Neuronal stem cell (in vitro differentiated cells): Measurements from ENCODE around the gene MARCHF5.

ENCODE experiments used
- DNase-seq: peaks from one replicate; pipeline ENCODE4 v3.0.0-alpha.2; 2013; ENCODE audit warnings: low spot score
- H2AFZ ChIP-seq: one replicate; pipeline ENCODE4 v1.6.1; 2013; ENCODE audit warnings: mild to moderate bottlenecking, low read length, inconsistent platforms
- H2AK5ac ChIP-seq: 2 replicates; pipeline ENCODE4 v1.6.1; 2013; ENCODE audit warnings: low read depth, mild to moderate bottlenecking, inconsistent platforms, low read length, moderate library complexity, mixed read lengths
- H2BK120ac ChIP-seq: 2 replicates; pipeline ENCODE4 v1.6.1; 2013; ENCODE audit warnings: low read depth, mild to moderate bottlenecking, inconsistent platforms, low read length, moderate library complexity, mixed read lengths
- H2BK12ac ChIP-seq: one replicate; pipeline ENCODE4 v1.6.1; 2013; ENCODE audit warnings: low read length, inconsistent platforms
- H2BK15ac ChIP-seq: 2 replicates; pipeline ENCODE4 v1.6.1; 2013; ENCODE audit warnings: mild to moderate bottlenecking, low read length, inconsistent platforms, mixed read lengths
- H2BK5ac ChIP-seq: one replicate; pipeline ENCODE4 v1.6.1; 2013; ENCODE audit warnings: inconsistent platforms, mild to moderate bottlenecking, low read length, moderate library complexity
- H3K14ac ChIP-seq: one replicate; pipeline ENCODE4 v1.6.1; 2013; ENCODE audit warnings: low read length, inconsistent platforms
- H3K18ac ChIP-seq: 2 replicates; pipeline ENCODE4 v1.6.1; 2013; ENCODE audit warnings: low read length, inconsistent platforms
- H3K23ac ChIP-seq: 2 replicates; pipeline ENCODE4 v1.6.1; 2013; ENCODE audit warnings: low read depth, mild to moderate bottlenecking, mixed read lengths, low read length, inconsistent platforms; ENCODE audit not compliant: poor library complexity
- H3K27ac ChIP-seq: replicated peaks from 3 replicates; pipeline ENCODE4 v1.5.1; 2013; ENCODE audit warnings: low read length, inconsistent platforms
- H3K27me3 ChIP-seq, 3 experiments: 2 replicates each; pipeline ENCODE4 v1.6.1; 2013; ENCODE audit warnings: low read length in 3 of 3, mild to moderate bottlenecking in 2 of 3, inconsistent platforms in 1 of 3, low read depth in 1 of 3, mixed read lengths in 1 of 3, moderate library complexity in 1 of 3; ENCODE audit not compliant: control insufficient read depth in 3 of 3, insufficient read depth in 3 of 3
- H3K36me3 ChIP-seq, 2 donors: replicated peaks in 1 of 2; 2 replicates each; pipeline ENCODE4 v1.6.1; 2013; ENCODE audit warnings: low read length in 2 of 2; ENCODE audit not compliant: control insufficient read depth in 2 of 2, insufficient read depth in 2 of 2
- H3K4ac ChIP-seq: 2 replicates; pipeline ENCODE4 v1.6.1; 2013; ENCODE audit warnings: inconsistent platforms, mild to moderate bottlenecking, low read length, moderate library complexity
- H3K4me1 ChIP-seq, 2 donors: 1 replicate in 1 of 2; 2 replicates in 1 of 2; pipeline ENCODE4 v1.6.1; 2013; ENCODE audit warnings: low read length in 2 of 2, low read depth in 1 of 2; ENCODE audit not compliant: control insufficient read depth in 2 of 2, insufficient read depth in 1 of 2
- H3K4me2 ChIP-seq: one replicate; pipeline ENCODE4 v1.6.1; 2013; ENCODE audit warnings: mild to moderate bottlenecking, low read length, inconsistent platforms; ENCODE audit not compliant: insufficient read depth, poor library complexity, severe bottlenecking
- H3K4me3 ChIP-seq, 2 donors: 2 replicates each; pipeline ENCODE4 v1.5.1; 2013; ENCODE audit warnings: low read length in 2 of 2, mild to moderate bottlenecking in 2 of 2, inconsistent platforms in 1 of 2, moderate library complexity in 1 of 2
- H3K79me1 ChIP-seq: one replicate; pipeline ENCODE4 v1.6.1; 2013; ENCODE audit warnings: low read depth, mild to moderate bottlenecking, inconsistent platforms, low read length, moderate library complexity
- H3K9ac ChIP-seq: one replicate; pipeline ENCODE4 v1.6.1; 2013; ENCODE audit warnings: mild to moderate bottlenecking, low read depth, low read length, inconsistent platforms; ENCODE audit not compliant: poor library complexity
- H3K9me3 ChIP-seq, 2 donors: replicated peaks in 1 of 2; 2 replicates each; pipeline versions ENCODE3 to v1.6.1; 2013; ENCODE audit warnings: low read length in 2 of 2, mild to moderate bottlenecking in 2 of 2, inconsistent platforms in 1 of 2, low read depth in 1 of 2, mixed read lengths in 1 of 2, moderate library complexity in 1 of 2; ENCODE audit not compliant: control insufficient read depth in 2 of 2, insufficient read depth in 1 of 2
- H4K8ac ChIP-seq: one replicate; pipeline ENCODE4 v1.6.1; 2013; ENCODE audit warnings: low read depth, mild to moderate bottlenecking, inconsistent platforms, low read length, moderate library complexity
- H4K91ac ChIP-seq: one replicate; pipeline ENCODE4 v1.6.1; 2013; ENCODE audit warnings: low read length, low read depth, mild to moderate bottlenecking, inconsistent platforms; ENCODE audit not compliant: poor library complexity
- WGBS, 2 donors: extraction: QIAGEN DNeasy Blood & Tissue Kit; methylation state at CpG; one replicate each; pipeline ENCODE4 v1.1.7; 2013; ENCODE audit warnings: missing lambda C conversion rate in 2 of 2, mixed read lengths in 1 of 2; ENCODE audit not compliant: insufficient read length in 2 of 2, insufficient replicate concordance in 1 of 2; ENCODE audit errors: extremely low coverage in 2 of 2; 5-methylcytosine and 5-hydroxymethylcytosine counted together

MARCHF5 gene

DNA sequence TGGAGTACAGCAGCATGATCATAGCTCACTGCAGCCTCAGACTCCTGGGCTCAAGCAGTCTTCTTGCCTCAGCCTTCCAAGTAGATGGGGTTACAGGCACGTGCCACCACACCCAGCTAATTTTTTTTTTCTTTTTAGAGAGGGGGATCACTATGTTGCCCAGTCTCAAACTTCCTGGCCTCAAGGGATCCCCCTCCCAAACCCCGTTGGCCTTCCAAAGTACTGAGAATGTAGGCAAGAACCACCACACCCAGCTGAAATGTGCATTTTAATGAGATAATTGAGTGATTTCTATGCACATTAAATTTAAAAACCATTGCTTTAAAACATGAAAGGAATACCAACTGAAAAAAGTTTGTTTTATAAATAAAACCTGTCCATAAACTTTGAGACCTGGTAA, 25.6 kb downstream of the MARCHF5 start:
- Histone ChIP-seq H3K4me1 (no peaks in the 10 kb centered on the region), H3K79me1 (no peaks in the 10 kb centered on the region), H3K4me3 (no peak overlapping the region), H3K9me3 (peaks cover 0 to 8% of the 10 kb centered on the region in 2 donors), H4K8ac (no peak overlapping the region), H3K23ac (no peak overlapping the region), H3K4ac (no peak overlapping the region), H3K18ac (no peak overlapping the region), H3K36me3 (peaks cover 7 to 81% of the 10 kb centered on the region in 2 donors), H4K91ac (no peak overlapping the region), H3K14ac (no peak overlapping the region), H3K27me3 (no peaks in the 10 kb centered on the region), H2BK120ac (no peak overlapping the region), H2AK5ac (no peak overlapping the region), H3K27ac (no peak overlapping the region), H2AFZ (no peak overlapping the region), H3K9ac (no peak overlapping the region), H2BK12ac (no peak overlapping the region), H3K4me2 (no peak overlapping the region), H2BK5ac (no peak overlapping the region), H2BK15ac (no peak overlapping the region)
- no peak for DNase-seq
- WGBS, 2 donors: no CpG with 5 or more reads among the region's 2 CpGs

DNA sequence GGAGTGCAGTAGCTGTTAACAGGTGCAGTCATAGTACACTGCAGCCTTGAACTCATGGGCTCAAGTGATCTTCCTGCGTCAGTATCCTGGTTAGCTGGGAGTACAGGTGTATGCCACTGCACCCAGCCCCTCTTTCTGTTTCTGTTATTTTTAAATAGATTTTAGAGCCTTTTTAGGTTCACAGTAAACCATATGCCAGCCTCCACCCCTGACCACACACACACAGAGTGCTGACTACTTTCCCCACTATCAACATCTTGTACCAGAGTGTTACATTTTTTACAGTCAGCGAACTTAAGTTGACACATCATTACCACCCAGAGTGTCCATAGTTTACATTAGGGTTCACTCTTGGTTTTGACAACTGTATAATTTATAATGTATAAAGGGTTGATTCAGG, 32.1 kb downstream of the MARCHF5 start:
- H2BK120ac ChIP-seq: no peak overlapping the region
- no peak overlapping the region for H3K27ac ChIP-seq
- no peaks in the 10 kb centered on the region for H3K4me1 ChIP-seq
- H3K4me3 ChIP-seq: no peak overlapping the region
- no peak overlapping the region for H2BK12ac ChIP-seq
- H3K79me1 ChIP-seq: peaks cover 2% of the 10 kb centered on the region
- H3K36me3 ChIP-seq: peaks cover 5 to 47% of the 10 kb centered on the region in 2 donors
- peaks cover 0 to 8% of the 10 kb centered on the region in 2 donors for H3K9me3 ChIP-seq
- H2AFZ ChIP-seq: no peak overlapping the region
- H3K4ac ChIP-seq: no peak overlapping the region
- no peak overlapping the region for H3K4me2 ChIP-seq
- H3K18ac ChIP-seq: no peak overlapping the region
- no peak for DNase-seq
- no peaks in the 10 kb centered on the region for H3K27me3 ChIP-seq
- no peak overlapping the region for H2AK5ac ChIP-seq
- H3K9ac ChIP-seq: no peak overlapping the region
- H4K8ac ChIP-seq: no peak overlapping the region
- H3K14ac ChIP-seq: no peak overlapping the region
- no peak overlapping the region for H4K91ac ChIP-seq
- no peak overlapping the region for H2BK5ac ChIP-seq
- no peak overlapping the region for H2BK15ac ChIP-seq
- H3K23ac ChIP-seq: no peak overlapping the region
- no CpG with 5 or more reads among the region's 2 CpGs for WGBS, 2 donors

DNA sequence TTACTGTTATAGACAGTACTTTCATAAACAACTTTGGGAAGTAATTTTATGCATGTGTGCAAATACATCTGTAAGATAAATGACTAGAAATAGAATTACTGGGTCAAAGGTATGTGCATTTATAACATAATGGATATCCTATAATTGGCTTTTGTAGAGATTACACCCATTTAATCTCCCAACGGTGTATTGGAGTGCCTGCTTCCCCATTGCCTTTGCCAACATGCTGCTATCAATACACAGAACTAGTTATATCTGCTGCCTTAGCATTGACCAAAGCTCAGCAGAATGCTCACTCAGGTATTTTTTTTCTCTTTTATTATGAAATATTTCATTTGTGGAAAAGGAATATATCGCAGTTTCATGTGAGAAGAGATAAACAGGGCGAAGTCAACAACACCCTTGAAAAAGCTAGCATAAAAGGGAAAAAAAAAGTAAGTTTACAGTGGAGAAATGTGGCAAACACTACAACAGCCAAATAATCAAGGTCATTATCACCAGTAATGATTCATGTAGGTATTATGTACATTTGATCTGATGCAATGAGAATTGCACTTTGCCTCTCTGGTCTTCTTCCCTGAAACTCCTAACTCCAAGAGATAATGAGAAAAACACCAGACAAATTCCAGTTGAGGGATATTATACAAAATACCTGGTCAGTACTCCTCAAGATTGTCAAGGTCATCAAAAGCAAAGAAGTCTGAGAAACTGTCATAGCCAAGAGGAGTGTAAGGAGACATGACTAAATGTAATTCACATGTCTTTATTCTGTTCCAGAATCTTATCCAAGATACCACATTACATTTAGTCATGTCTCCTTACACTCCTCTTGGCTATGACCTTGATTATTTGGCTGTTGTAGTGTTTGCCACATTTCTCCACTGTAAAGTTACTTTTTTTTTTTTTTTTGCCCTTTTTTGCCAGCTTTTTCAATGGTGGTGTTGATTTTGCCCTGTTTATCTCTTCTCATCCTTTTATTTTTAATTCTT, 36.8 kb downstream of the MARCHF5 start:
- H2BK15ac ChIP-seq: no peak overlapping the region
- H3K36me3 ChIP-seq: peaks cover 3 to 38% of the 10 kb centered on the region in 2 donors
- H3K9ac ChIP-seq: no peak overlapping the region
- no peak overlapping the region for H3K4me2 ChIP-seq
- H2BK120ac ChIP-seq: no peak overlapping the region
- no peaks in the 10 kb centered on the region for H3K9me3 ChIP-seq
- no peak overlapping the region for H3K18ac ChIP-seq
- H3K4me1 ChIP-seq: no peaks in the 10 kb centered on the region
- DNase-seq: no peak
- no peak overlapping the region for H3K4me3 ChIP-seq
- no peaks in the 10 kb centered on the region for H3K27me3 ChIP-seq
- H4K91ac ChIP-seq: no peak overlapping the region
- H2AFZ ChIP-seq: no peak overlapping the region
- no peak overlapping the region for H2AK5ac ChIP-seq
- H3K23ac ChIP-seq: no peak overlapping the region
- H3K27ac ChIP-seq: no peak overlapping the region
- no peak overlapping the region for H3K14ac ChIP-seq
- peaks cover 2% of the 10 kb centered on the region for H3K79me1 ChIP-seq
- H3K4ac ChIP-seq: no peak overlapping the region
- no CpG with 5 or more reads among the region's 3 CpGs for WGBS, 2 donors
- H4K8ac ChIP-seq: no peak overlapping the region
- H2BK12ac ChIP-seq: no peak overlapping the region
- H2BK5ac ChIP-seq: no peak overlapping the region

DNA sequence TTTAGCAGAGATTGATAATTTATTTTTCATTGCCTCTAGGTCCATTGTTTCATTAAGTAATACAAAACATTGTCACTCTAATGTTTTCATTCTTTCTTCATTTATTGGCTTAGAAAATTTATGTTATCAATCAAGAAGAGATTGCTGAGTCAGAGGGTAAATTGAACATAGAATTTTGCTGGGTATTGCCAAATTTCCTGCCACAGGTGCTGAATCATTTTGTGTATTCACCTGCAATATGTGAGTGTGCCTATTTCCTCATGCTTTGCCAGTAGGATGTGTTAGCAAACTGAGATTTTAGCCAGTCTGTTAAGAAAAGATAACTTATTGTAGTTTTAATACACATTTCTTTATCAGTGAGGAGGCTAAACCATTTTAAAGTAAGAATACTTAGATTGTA, 38.0 kb downstream of the MARCHF5 start:
- Histone ChIP-seq H2BK120ac (no peak overlapping the region), H3K4ac (no peak overlapping the region), H4K91ac (no peak overlapping the region), H3K9me3 (no peaks in the 10 kb centered on the region), H3K27me3 (no peaks in the 10 kb centered on the region), H3K4me1 (no peaks in the 10 kb centered on the region), H3K79me1 (no peaks in the 10 kb centered on the region), H3K23ac (no peak overlapping the region), H3K27ac (no peak overlapping the region), H2AFZ (no peak overlapping the region), H3K14ac (no peak overlapping the region), H2BK15ac (no peak overlapping the region), H3K4me2 (no peak overlapping the region), H3K4me3 (no peak overlapping the region), H2AK5ac (no peak overlapping the region), H3K36me3 (peaks cover 3 to 35% of the 10 kb centered on the region in 2 donors), H3K9ac (no peak overlapping the region), H4K8ac (no peak overlapping the region), H2BK12ac (no peak overlapping the region), H2BK5ac (no peak overlapping the region), H3K18ac (no peak overlapping the region)
- no peak for DNase-seq
